HG03095 (cell line): Measurements from ENCODE around the gene TADA2A.

ENCODE experiments used
- ATAC-seq: cut with Tn5 transposase; IDR thresholded peaks from one replicate; pipeline ENCODE4 v1.9.1; 2021; ENCODE audit warnings: moderate library complexity; ENCODE audit not compliant: unreplicated experiment

The TADA2A gene

DNA sequence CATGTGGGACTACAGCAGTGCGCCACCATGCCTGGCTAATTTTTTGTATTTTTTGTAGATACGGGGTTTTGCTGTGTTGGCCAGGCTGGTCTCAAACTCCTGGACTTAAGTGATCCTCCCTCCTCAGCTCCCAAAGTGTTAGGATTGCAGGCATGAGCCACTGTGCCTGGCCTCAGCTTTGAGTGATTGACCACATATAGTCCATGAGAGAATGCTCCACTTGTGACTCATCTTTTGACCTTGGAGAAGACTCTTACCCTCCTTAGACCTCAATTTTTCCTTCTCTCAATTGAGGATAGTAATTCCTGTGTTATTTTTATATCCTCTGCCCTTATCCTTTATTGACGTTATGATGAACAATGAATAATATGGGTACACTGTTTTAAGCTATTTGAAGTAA lies 52.1 kb downstream of the TADA2A start:
- no peak for ATAC-seq

DNA sequence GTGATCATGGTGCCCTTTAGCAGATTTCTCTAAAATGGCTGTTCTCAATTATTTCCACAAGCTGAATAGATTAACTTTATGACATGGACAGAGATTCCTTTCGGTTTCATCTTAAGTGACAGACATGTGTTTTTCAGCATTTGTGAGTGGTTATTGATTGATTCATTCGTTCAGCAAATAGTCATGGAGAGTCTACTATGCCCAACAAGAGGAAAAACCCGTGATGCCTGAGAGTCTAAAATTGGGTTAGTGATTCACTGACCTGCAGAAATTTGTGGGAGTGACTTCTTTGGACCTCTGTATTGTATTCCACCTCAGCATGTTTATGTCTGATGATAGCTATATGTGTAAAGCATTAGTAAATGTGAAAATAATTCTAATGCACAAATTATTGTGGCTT lies 55.0 kb downstream of the TADA2A start:
- ATAC-seq: no peak

DNA sequence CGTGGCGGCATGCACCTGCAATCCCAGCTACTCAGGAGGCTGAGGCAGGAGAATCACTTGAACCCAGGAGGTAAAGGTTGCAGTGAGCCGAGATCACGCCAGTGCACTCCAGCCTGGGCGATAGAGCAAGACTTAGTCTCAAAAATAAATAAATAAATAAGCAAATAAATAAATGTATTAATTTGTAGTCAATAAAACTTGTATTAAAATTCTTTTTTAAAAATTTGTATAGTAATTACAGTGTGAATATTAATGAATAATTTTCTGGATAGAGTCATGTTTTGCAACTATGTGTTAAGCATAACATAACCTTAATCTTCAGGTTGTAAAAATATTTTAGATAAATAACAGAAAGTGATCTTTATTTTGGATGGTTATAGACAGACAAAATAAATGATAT lies 55.8 kb downstream of the TADA2A start:
- ATAC-seq: no peak

DNA sequence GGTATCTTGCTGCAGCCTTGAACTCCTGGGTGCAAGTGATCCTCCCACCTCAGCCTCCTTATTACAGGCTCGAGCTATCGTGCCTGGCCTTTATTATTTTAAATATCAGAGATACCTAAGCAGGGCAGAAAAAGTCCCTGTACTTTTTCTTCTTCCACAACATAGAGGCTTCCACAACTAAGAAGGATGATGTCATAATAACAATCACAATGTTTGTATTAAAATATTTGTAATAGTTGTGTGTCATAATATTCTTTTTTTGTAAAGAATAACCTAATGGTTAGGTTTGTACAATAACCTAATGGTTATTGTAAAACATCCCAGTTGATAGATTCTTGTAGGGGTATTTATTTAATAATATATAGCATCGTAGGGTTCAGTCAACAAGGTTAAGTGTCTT lies 56.4 kb downstream of the TADA2A start:
- no peak for ATAC-seq

DNA sequence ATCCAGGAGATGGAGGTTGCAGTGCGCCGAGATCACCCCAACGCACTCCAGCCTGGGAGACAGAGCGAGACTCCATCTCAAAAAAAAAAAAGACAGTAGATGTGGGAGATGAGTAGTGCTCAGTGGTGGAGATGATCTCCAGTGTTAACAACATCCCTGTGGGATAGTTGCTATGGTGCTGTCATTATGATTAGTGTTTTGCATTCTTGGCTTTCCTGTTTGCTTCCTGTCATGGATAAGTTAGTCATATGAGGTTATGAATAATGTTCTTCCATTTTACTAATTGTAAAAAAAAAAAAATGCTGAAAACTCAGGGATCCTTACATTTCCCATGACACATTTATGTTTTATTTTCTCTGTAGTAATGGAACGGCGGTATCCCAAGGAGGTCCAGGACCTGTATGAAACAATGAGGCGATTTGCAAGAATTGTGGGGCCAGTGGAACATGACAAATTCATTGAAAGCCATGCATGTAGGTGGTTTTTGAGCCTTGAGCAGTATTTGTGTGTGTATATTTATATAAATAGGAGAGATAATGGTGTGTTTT lies 58.5 kb downstream of the TADA2A start:
- no peak for ATAC-seq

DNA sequence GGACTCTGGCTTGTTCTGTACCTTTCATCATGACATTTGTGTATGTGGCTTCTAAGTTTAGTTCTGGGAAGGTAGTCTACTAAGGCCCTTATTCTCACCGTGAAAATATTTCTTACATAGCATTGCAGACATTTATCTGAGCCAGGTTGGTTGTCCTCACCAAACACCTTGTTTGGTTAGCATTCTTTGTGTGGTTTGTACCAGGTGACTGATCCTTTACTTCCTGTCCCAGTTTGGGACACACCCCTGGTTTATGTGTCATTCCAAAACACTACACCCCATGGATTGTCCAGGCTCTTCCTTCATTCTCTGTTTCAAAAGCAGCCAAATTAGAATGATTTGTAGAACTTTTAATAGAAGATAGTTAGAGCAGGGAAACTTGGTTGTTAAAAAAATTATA lies 59.8 kb downstream of the TADA2A start:
- ATAC-seq: no peak

DNA sequence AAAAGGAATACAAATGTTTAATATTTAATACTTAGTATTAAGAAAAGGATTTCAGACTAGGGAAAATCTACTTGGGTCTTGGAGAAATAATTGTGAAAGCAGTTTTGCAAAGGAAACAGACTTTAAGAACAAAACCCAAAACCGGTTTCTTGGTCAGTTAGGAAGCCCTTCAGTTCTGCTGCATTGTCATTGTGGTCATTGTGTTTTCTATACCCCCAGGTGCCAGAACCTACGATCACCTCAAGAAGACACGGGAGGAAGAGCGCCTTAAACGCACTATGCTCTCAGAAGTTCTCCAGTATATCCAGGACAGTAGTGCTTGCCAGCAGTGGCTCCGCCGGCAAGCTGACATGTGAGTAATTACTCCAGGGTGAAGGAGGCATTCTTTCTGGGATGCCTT lies 63.5 kb downstream of the TADA2A start:
- ATAC-seq: no peak

DNA sequence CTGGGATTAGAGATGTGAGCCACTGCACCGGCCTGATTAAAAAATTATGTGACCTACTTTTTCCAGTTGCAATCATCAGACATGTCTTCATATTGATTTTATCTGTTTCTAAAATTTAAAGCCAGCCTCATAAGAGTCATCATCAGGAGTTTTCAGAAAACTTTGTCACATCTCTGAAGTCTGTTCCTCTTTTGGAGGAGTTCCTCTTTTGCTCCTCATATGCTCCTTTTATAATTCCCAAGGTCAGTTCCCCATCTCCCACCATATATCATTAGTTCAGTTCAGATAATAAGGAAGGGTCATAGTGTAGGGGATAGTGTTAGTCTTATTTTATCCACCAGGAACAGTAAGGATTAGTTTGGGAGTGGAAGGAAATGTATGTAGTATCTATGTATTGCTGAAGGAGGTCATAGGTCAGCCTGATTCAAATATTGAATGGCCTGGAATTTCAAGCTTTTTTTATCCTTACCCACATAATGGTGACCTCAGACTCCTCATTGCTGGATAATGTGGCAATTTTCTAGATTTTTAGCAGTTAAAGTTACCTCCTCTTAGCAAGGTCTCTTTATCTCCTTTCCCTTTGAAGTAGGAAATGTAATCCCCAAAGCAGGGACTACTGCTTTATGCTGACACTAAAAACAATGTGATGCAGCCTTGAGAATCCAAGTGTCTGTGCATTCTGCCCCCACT lies 69.2 kb downstream of the TADA2A start:
- ATAC-seq: no peak

DNA sequence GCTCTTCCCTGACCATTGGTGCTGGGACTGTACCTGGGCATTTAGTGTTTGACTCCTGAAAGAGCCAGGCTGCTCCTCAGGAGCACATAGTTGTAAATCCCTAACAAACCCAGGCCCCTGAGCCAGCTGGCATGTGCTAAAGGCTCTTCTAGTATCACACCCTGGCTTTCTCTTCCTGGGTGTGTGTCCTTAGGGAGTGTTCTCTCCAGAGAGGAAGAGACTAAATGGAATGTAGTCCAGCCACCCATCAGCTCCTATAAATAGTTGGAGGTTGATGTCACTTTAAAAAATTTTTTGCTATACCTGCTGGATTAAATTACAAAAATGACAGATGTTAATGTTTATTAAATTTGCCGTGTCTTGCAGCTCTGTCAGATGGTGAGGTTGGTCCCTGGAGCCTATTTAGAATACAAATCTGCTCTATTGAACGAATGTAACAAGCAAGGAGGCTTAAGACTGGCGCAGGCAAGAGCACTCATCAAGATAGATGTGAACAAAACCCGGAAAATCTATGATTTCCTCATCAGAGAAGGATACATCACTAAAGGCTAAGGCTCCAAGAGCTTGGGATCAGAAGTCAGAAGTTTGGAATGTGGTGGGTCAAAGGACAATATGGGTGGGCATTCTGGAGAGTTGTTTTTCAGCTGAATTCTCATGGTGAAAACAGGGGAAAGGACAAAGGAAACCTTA lies 69.9 kb downstream of the TADA2A start:
- ATAC-seq: no peak

DNA sequence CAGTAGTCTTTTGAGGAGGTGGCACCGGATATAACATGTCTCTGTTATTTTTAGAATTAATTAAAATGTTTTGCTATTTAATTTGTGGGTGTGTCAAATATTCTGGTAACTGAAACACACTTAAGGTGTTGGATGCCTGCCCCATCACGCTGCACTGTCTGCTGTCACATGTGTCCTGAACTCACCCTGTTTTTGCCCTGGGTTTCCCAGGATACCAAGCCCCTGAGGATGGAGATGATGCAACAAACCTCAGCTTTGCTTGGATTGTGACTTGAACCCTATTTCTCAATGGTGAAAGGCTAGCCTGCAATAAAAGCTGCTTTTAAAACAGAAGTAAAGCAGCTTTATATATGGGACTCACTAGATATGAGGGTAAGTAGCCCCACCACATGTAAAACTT lies 71.5 kb downstream of the TADA2A start:
- no peak for ATAC-seq

DNA sequence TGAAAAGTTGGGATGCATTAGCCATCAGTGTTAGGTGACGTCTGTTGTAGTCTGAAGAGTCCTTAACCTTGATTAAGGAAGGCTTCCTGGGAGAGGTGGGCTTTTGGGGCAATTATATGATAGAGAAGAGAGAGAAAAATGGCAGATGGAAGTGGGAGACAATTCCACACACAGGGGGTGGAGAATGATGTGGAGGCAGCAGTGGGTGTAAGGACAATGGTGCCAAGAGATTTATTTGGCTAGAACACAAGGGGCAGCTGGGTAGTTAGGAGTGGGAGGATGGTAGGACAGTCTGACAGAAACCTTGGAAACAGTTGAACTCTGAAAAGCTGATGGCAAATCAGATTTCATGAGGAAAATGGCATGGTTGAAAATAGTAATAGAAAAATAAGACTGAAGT lies 72.3 kb downstream of the TADA2A start:
- no peak for ATAC-seq

DNA sequence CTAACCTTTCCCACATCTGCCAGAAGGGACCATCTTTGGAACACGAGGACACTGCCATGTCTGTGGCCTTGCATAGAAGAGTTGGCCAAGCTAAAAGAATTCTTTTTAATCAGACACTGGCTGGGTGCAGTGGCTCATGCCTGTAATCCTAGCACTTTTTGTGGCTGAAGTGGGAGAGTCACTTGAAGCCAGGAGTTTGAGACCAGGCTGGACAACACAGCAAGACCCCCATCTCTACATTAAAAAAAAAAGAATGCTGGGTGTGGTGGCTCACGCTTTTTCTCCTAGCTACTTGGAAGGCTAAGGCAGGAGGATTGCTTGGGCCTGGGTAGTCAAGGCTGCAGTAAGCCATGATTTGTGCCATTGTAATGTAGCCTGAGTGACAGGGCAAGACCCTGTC lies 73.7 kb downstream of the TADA2A start:
- ATAC-seq: no peak

DNA sequence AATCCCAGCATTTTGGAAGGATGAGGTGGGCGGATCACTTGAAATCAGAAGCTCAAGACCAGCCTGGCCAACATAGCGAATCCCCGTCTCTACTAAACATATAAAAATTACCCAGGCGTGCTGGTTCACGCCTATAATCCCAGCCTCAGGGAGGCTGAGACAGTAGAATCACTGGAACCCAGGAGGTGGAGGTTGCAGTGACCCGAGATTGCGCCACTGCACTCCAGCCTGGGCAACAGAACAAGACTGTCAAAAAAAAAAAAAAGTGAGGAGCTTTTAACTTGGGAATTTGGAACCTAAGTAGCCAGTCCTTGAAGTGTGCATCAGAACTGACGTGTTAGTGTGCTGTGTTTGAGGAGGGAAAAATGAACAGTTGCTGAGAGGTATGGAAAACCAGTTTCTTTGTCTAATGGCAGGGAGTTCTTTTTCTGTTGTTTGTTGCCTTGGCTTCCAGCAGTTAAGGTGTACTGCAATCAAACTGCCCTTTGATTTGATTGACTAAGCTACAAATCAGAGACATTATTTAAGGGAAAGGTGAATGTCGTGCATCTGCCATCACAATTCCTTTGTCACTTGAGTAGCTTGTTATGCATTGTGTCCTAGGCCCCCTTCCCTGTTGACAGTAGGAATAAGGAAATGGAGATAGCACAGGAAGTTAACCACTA lies 74.4 kb downstream of the TADA2A start:
- ATAC-seq: no peak

DNA sequence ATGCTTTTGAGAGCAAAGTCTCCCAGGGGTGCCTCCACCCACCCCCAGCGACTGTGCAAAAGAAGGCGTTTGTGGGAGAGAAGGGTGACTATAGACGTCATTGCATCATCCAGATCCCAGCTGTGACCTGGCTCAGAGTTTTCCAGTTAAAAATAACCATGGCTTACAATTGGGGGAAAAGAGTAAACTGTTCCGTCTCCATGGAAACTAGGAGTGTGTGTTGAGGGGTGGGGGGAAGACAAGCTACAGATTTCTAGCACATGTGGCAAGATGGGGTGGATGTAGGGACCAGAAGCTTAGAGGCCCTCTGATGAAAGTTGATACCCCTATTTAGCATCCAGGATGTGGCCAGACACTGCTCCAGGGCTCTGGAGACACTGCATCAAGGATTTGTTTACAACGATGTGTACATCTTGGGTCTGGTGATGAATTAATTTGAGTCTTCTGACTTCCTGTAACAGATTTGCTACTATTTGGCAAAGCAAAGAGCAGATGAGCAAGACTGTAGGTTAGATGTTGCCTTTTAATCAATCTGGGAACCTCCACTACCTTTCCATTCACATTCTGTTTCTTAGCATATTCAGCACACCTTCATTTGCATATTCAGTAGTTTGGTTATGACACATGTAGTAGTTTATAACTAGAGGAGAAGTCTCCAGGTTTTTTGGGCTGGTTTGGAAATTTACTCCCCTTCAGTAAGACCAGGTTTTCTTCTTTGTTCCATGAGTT lies 76.8 kb downstream of the TADA2A start:
- ATAC-seq: no peak

DNA sequence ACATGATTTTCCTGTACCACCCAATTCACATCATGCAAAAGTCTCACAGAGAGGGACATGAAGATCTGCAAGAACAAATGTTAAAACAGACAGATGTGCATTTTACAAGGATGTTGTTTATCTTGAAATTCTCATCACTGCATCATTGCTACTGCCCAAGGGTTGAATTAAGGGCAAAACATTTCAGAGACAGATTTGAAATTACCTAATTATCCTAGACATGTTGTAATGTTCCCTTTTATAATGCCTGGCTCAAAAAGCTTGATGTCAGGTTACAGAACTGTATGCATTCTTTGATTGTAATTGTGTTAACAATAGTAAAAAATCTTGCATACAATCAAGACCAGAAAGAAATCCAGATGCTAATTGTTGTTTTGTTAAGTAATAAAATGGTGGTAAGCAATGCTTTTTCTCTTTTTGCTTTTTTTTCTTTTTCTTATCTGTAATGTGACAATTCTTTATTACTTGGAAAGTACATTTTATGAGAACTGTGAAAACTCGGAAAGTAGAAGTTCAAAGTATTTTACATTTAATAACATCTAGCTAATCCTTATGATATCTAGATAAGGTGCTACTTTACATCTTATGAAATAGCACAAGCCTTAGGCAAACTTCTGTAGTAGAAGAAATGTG lies 79.4 kb downstream of the TADA2A start:
- no peak for ATAC-seq

DNA sequence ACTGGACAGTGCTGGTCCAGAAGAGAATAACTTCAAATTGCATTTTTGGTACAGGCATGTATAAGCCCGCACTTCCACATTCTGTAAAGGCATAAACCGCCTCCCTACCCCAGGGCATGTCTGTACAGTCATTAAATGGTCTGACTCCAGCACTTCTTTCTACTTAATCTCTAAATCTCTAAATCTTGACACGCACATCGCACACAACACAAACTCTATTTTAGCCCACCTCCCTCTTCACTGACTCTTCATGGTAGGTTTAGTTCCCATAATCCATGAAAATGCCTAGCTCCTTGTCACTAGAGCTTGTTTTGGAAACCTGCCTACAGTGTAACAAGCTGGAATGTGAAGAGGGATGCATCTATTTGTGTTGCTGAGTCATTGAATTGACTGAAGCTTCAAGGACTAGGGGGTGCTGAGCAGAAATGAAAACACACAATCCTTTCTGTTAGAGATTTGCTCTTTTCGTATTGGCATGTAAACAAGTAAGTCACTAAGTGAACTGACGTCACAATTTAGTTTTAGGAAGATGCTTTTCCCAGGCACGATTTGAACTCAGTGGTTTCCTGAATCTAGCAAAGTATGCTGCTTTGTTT lies 81.4 kb downstream of the TADA2A start:
- no peak for ATAC-seq

DNA sequence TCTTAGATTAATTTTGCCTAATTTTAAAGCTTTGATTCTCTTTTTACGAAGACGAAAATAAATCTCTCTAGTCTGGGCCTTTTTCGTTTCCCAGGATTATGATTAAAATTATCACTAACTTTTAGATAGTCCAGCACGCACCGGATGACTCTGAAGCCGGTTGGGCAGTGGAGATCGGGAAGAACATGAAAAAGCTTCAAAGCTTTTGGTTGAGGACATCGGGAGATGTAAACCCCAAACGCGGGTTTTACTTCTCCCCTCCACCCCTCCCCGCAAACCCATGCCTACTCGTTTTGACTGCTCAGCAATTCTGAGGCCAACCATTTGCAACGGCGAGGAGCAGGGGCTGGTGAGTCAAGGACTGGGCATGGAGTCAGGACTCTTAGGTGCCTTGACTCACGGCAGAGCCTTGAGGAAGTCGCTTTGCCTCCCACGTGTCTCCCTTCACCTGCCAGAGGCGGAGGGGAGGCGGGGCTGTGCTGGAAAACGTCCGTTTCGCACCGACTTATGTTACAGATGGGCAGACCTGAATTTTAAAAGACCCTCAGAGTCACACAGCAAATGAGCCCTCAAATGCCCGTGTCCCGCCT lies 82.0 kb downstream of the TADA2A start:
- no peak for ATAC-seq

DNA sequence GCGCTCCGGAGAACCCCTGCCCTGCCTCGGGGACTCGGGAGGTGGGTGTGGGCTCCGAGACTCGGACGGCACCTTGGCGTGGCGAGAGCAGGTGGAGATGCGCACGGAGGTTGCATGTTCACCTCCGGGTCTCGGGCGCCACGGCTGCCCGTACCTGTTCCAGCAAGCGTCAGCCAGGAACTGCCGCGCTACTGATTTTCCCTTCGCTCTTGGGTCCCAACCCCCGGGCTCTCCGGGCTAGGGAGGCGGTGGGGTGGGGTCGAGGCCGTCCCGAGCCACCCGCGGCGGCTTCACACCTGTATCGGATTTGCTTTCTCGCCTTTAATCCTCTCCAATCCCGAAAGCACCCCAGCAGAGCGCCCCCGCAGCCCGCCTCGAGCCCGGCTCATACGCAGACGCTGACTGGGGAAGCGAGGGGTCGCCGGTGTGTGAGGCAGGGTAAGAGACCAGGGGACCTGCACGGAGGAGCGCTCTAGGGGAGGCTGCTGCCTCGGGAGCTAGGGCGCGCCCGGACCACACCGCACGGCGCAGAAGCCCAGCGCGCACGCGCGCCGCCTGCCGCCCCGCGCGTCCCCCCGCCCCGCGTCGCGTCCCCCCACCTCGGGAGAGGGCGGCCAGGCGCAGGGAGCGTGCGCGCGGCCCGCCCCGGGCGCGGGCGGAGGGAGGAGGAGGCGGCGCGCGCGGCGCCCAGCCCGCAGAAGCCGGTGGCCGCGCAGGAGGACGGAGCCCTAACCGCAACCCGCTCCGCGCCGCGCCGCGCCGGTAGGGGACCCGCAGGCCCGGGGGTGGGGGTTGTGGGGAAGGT lies 82.7 kb downstream of the TADA2A start, which contains the start of gene DUSP14:
TSS of gene DUSP14 (plus strand) at position 695 of the 805 bp plus-strand sequence. CDS start 22,382 bp downstream, outside the sequence.
- peak; percentile 52 for ATAC-seq

DNA sequence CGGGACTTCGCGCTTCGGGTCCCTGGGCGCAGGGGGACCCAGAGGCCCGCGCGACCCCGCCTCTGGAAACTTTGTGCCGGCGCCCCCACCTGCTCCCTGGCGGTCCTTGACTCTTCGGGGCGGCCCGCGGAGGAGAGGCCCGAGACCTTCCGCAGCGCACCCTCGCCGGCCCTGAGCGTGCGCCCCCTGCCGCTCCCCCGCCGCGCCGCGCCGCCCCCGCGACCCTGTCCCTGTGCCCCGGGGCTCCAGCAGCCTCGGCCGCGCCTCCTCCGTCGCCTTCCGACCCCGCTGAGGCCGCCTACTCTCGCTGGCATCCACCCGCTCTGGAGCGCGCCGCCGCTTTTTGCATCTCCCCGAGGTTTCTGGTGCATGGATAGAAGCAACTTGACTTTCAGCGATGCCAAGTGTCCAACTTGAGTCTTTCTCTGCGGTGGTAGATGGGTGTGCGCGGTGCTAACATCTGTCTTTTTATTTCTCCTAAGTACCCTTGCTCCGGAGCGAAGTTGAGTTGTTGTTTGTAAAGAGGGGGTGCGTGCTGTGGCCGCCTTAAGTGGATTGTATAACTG lies 83.4 kb downstream of the TADA2A start:
- ATAC-seq: peak; percentile 35
